IMR-90 (cell line): Measurements from ENCODE around the gene TM4SF1. TPM values are rescaled to one million over a fixed set of nuclear protein-coding genes. Genes with fewer than 3 reads are reported as not detected.
A peak's percentile ranks its signal among the peaks of the same experiment; 100 is the strongest.

Experiments
- ATAC-seq: fragments of 200-7000 bp; cut with Tn5 transposase; 2 replicates; pipeline ENCODE4 v1.9.1; 2020; ENCODE audit warnings: low read depth, mild to moderate bottlenecking, moderate library complexity
- BruUV-seq: library from RNA; stranded (reverse); fragments of 400-500 nt; replicated peaks from 2 replicates; lab custom pipeline; 2021; lab: Mats Ljungman, UMichigan
- CTCF ChIA-PET: fragments of 300-600 bp; formaldehyde crosslinking; extraction: SDS; loops from one replicate; lab custom pipeline; 2021; ENCODE audit warnings: antibody characterized with exemption; lab: Yijun Ruan, JAX
- POLR2A ChIA-PET: fragments of 300-600 bp; sonication (Branson Sonifier 250); formaldehyde crosslinking; loops from one replicate; lab custom pipeline; 2022; ENCODE audit warnings: antibody characterized with exemption; ENCODE audit not compliant: unreplicated experiment; lab: Charles Lee
- DNase-seq: peaks from one replicate; pipeline ENCODE4 v3.0.0; 2013
- H2AFZ ChIP-seq: replicated peaks from 2 replicates; pipeline ENCODE3; 2013; ENCODE audit warnings: low read length, mild to moderate bottlenecking; ENCODE audit not compliant: poor library complexity
- H2AK5ac ChIP-seq: 2 replicates; pipeline ENCODE4 v1.6.1; 2013; ENCODE audit warnings: low read depth, low read length, inconsistent platforms
- H2AK9ac ChIP-seq: replicated peaks from 2 replicates; pipeline ENCODE3; 2013; ENCODE audit warnings: mild to moderate bottlenecking, low read depth, low read length, moderate library complexity; ENCODE audit not compliant: poor library complexity
- H2BK120ac ChIP-seq: 2 replicates; pipeline ENCODE4 v1.6.1; 2013; ENCODE audit warnings: low read depth, low read length, inconsistent platforms
- H2BK15ac ChIP-seq: 3 replicates; pipeline ENCODE4 v1.6.1; 2013; ENCODE audit warnings: low read depth, low read length, inconsistent platforms
- H2BK20ac ChIP-seq: 2 replicates; pipeline ENCODE4 v1.6.1; 2013; ENCODE audit warnings: low read depth, mild to moderate bottlenecking, inconsistent platforms, low read length, moderate library complexity
- H2BK5ac ChIP-seq: 2 replicates; pipeline ENCODE4 v1.6.1; 2013; ENCODE audit warnings: mild to moderate bottlenecking, low read depth, low read length, inconsistent platforms; ENCODE audit not compliant: poor library complexity, severe bottlenecking
- H3K14ac ChIP-seq: replicated peaks from 2 replicates; pipeline ENCODE4 v1.6.1; 2013; ENCODE audit warnings: low read depth, low read length, inconsistent platforms
- H3K18ac ChIP-seq: 2 replicates; pipeline ENCODE4 v1.6.1; 2013; ENCODE audit warnings: low read depth, low read length, control low read depth
- H3K23ac ChIP-seq: 2 replicates; pipeline ENCODE4 v1.6.1; 2013; ENCODE audit warnings: low read depth, low read length, inconsistent platforms
- H3K27ac ChIP-seq: 2 replicates; pipeline ENCODE4 v1.5.1; 2013; ENCODE audit warnings: mild to moderate bottlenecking, control low read depth, low read length; ENCODE audit not compliant: insufficient read depth
- H3K27me3 ChIP-seq: 2 replicates; pipeline ENCODE4 v1.6.1; 2013; ENCODE audit warnings: low read length; ENCODE audit not compliant: control insufficient read depth, insufficient read depth
- H3K36me3 ChIP-seq: 2 replicates; pipeline ENCODE4 v1.6.1; 2013; ENCODE audit warnings: low read length, mixed read lengths; ENCODE audit not compliant: control insufficient read depth, insufficient read depth
- H3K4ac ChIP-seq: 2 replicates; pipeline ENCODE4 v1.6.1; 2013; ENCODE audit warnings: low read depth, low read length, inconsistent platforms
- H3K4me1 ChIP-seq: 2 replicates; pipeline ENCODE4 v1.6.1; 2013; ENCODE audit warnings: low read length, mixed read lengths; ENCODE audit not compliant: control insufficient read depth, insufficient read depth
- H3K4me2 ChIP-seq: 2 replicates; pipeline ENCODE4 v1.6.1; 2013; ENCODE audit warnings: low read depth, mild to moderate bottlenecking, control low read depth, low read length, moderate library complexity
- H3K4me3 ChIP-seq: 2 replicates; pipeline ENCODE4 v1.5.1; 2013; ENCODE audit warnings: low read depth, mild to moderate bottlenecking, control low read depth, low read length, moderate library complexity; ENCODE audit not compliant: insufficient read depth
- H3K56ac ChIP-seq: 2 replicates; pipeline ENCODE4 v1.6.1; 2013; ENCODE audit warnings: low read length, inconsistent platforms; ENCODE audit not compliant: insufficient read depth; ENCODE audit errors: extremely low read depth
- H3K79me1 ChIP-seq, 2 experiments: 2 replicates each; pipeline ENCODE4 v1.6.1; 2013; ENCODE audit warnings: low read length in 2 of 2, inconsistent platforms in 1 of 2, low read depth in 1 of 2
- H3K9ac ChIP-seq: 2 replicates; pipeline ENCODE4 v1.6.1; 2013; ENCODE audit warnings: low read depth, low read length, control low read depth
- H3K9me1 ChIP-seq: 2 replicates; pipeline ENCODE4 v1.6.1; 2013; ENCODE audit warnings: low read length, inconsistent platforms; ENCODE audit not compliant: insufficient read depth
- H3K9me3 ChIP-seq: 2 replicates; pipeline ENCODE4 v1.6.1; 2013; ENCODE audit warnings: low read length; ENCODE audit not compliant: control insufficient read depth, insufficient read depth
- H4K20me1 ChIP-seq: 2 replicates; pipeline ENCODE4 v1.6.1; 2013; ENCODE audit warnings: low read length, inconsistent platforms; ENCODE audit not compliant: insufficient read depth
- H4K5ac ChIP-seq: 2 replicates; pipeline ENCODE4 v1.6.1; 2013; ENCODE audit warnings: mild to moderate bottlenecking, low read depth, low read length, control low read depth
- H4K8ac ChIP-seq, 2 experiments: 2 replicates each; pipeline ENCODE4 v1.6.1; 2013; ENCODE audit warnings: low read depth in 2 of 2, low read length in 2 of 2, control low read depth in 1 of 2, inconsistent platforms in 1 of 2
- H4K91ac ChIP-seq: 2 replicates; pipeline ENCODE4 v1.6.1; 2013; ENCODE audit warnings: low read depth, low read length, inconsistent platforms; ENCODE audit not compliant: insufficient read depth
- CEBPB ChIP-seq: IDR thresholded peaks from 2 replicates; pipeline ENCODE4 v1.6.1; 2012; ENCODE audit warnings: low read depth, low read length, improper control_type of control experiment
- CTCF ChIP-seq: conservative IDR thresholded peaks from 2 replicates; pipeline ENCODE4 v1.5.1; 2012; ENCODE audit warnings: mild to moderate bottlenecking, low read depth, low read length, improper control_type of control experiment
- MAZ ChIP-seq: IDR thresholded peaks from 2 replicates; pipeline ENCODE4 v1.6.1; 2012; ENCODE audit warnings: low read depth, mild to moderate bottlenecking, low read length, improper control_type of control experiment, moderate library complexity, borderline replicate concordance
- RFX5 ChIP-seq: IDR thresholded peaks from 2 replicates; pipeline ENCODE4 v1.8.0; 2012; ENCODE audit warnings: low read depth, mild to moderate bottlenecking, low read length, moderate library complexity
- WGBS, 2 experiments: methylation state at CpG; one replicate each; pipeline versions ENCODE4 v1.1.5 to v1.1.7; 2013; ENCODE audit warnings: missing lambda C conversion rate in 2 of 2; ENCODE audit not compliant: insufficient read length in 1 of 2; ENCODE audit errors: extremely low coverage in 2 of 2; 5-methylcytosine and 5-hydroxymethylcytosine counted together
- dilution Hi-C: fragments of 300-500 bp; cut with HindIII; formaldehyde crosslinking; loops from one replicate; pipeline ENCODE4 v1.14.3; 2018; ENCODE audit warnings: low sequenced_read_pairs; ENCODE audit not compliant: unreplicated experiment
- in situ Hi-C: fragments of 300-500 bp; cut with MboI; formaldehyde crosslinking; loops from 3 replicates; pipeline ENCODE4 v1.14.3; 2019; ENCODE audit warnings: low sequenced_read_pairs, inconsistent platforms, mixed read lengths
- intact Hi-C: fragments of 100-400 bp; cut with micrococcal nuclease; formaldehyde crosslinking; loops from 2 replicates; pipeline ENCODE4 v1.10.0; 2022
- polyA plus RNA-seq, 3 experiments: library from polyadenylated mRNA; depleted of rRNA; stranded (reverse); fragments of >200 nt; gene quantifications; 2 replicates each; pipeline ENCODE4 v1.2.3, GENCODE V29; 2012; ENCODE audit warnings: low replicate concordance in 1 of 3
- total RNA-seq: library from RNA; depleted of rRNA; stranded (reverse); fragments of >200 nt; gene quantifications from 2 replicates; pipeline ENCODE4 v1.2.3, GENCODE V29; 2012

The TM4SF1 gene
- total and polyA plus RNA-seq, 2 of the 4 experiments (the other 2 are of a cell fraction) = 232 to 302 TPM

GRCh38 chr3:149371001-149371722, 6.3 kb downstream of the TM4SF1 start:
- H3K9me3 ChIP-seq = no peaks in the 10 kb centered on the region
- H3K4ac ChIP-seq = peak overlapping the region; percentile 84
- intact Hi-C loops (no loop called here), in situ Hi-C loops (no loop called here), dilution Hi-C loops (no loop called here)
- H4K8ac ChIP-seq = peak overlapping the region; percentile 36 to 76; a peak in 3 of 4 replicates
- H3K56ac ChIP-seq = peak overlapping the region; percentile 56; the same call in 1 of the 2 replicates
- peak overlapping the region; percentile 67 for H2AK5ac ChIP-seq
- peaks cover 21% of the 10 kb centered on the region for H3K4me1 ChIP-seq
- ChIA-PET CTCF (no interaction called here), POLR2A (interaction anchor here (0.9 to 1.2 kb wide), 2 partner anchors 71 to 101 kb away, joined by 3 to 4 read pairs; no protein-coding TSS in a partner anchor)
- H4K20me1 ChIP-seq = no peaks in the 10 kb centered on the region
- no TSS peak for BruUV-seq
- peak overlapping the region; percentile 54; the same call in 1 of the 2 replicates for H3K23ac ChIP-seq
- peak overlapping the region; percentile 65 for H3K14ac ChIP-seq
- H3K18ac ChIP-seq = peak overlapping the region; percentile 58
- H2BK15ac ChIP-seq = peak overlapping the region; percentile 21; the same call in 1 of the 3 replicates
- peaks cover 30% of the 10 kb centered on the region for H3K36me3 ChIP-seq
- peak overlapping the region; percentile 58 for H2BK20ac ChIP-seq
- no peak overlapping the region for H2AFZ ChIP-seq
- peak overlapping the region; percentile 21; the same call in 1 of the 2 replicates for H3K9ac ChIP-seq
- peak overlapping the region; percentile 67 for H3K27ac ChIP-seq
- no peak overlapping the region for H3K4me3 ChIP-seq
- H4K5ac ChIP-seq = peak overlapping the region; percentile 52
- peaks cover 18% of the 10 kb centered on the region for H3K9me1 ChIP-seq
- peak overlapping the region; percentile 47; the same call in 1 of the 2 replicates for H3K4me2 ChIP-seq
- H2AK9ac ChIP-seq = no peak overlapping the region
- H2BK120ac ChIP-seq = peak overlapping the region; percentile 72
- peak; percentile 72 for DNase-seq
- peak; percentile 33 for ATAC-seq
- H3K27me3 ChIP-seq = no peaks in the 10 kb centered on the region
- TF ChIP-seq CTCF (0 out of 2 replicates have a peak, but pooled peaks have one; percentile 12), CEBPB (peak; percentile 94), RFX5 (no peak), MAZ (no peak)
- H3K79me1 ChIP-seq = peaks cover 13 to 41% of the 10 kb centered on the region in 2 experiments
- WGBS, 2 experiments = 30% methylated on average over 2 of the region's 7 CpGs; no CpG with 5 or more reads in 1 of the 2 experiments
- H4K91ac ChIP-seq = peak overlapping the region; percentile 30
- peak overlapping the region; percentile 91 for H2BK5ac ChIP-seq
